T-helper 2 cell treated with Interferon-gamma antibody and Interleukin-4, amounts not matched to agents 100 ng/mL and 5 ng/mL, for 36 hours (primary cell): ENCODE data around the gene RHOT2. TPM values are rescaled to one million over a fixed set of nuclear protein-coding genes. Genes with fewer than 3 reads are reported as not detected.

Experiments used
- intact Hi-C: fragments of 100-400 bp; cut with micrococcal nuclease; formaldehyde crosslinking; loops from one replicate; pipeline ENCODE4 v1.15.1; 2023
- total RNA-seq: library from RNA; stranded (reverse); gene quantifications from 2 replicates; pipeline ENCODE4 v1.2.3, GENCODE V29; 2022

Gene RHOT2
- total RNA-seq, 1 donor from 2014 or later: 130 TPM

- intact Hi-C loops: no loop called here
Measured at GRCh38 chr16:695355-696089, 27.6 kb downstream of the RHOT2 start.

- intact Hi-C loops: no loop called here
Measured at GRCh38 chr16:698911-699671, 31.2 kb downstream of the RHOT2 start.

DNA sequence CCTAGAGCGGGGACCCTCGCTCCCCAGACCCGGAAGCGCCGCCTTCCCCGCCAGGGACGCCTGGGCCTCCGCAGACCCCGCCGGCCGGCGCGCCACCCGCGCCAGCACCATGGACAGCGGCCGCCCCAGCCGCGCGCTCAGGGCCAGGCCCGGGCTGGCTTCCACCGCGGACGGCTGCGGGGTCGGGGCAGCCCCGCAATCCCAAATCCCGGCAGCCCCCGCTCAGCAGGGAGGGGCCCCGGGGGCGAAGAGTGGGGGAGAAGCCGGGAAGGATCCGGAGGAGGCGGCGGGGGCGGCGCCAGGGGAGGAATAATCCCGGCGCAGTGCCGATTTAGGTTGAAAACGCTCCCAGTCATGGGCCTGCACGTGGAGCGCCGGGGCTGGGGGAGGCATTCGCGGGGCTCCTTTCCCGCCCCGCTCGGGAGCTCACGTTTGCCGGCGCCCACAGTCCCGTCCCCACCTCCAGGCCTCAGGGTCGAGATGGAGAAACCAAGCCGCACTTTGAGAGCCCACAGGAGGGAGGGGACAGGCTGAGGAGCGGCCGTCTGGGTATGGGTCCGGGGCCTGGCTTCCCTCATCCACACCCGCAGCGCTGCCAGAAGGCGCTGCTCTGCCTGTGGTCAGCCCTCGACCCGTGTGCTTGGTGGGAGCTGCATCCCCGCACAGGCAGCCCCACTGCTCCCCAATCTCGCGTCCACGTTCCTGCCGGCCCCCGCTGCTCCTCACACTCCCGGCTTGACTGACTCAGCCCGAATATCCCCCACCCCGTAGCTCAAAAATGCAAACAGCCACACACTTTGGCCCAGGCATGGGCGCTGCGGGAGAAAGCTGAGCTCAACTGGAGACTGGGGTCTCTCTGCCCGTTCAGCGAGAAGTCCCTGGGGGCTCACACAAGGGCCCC, 33.0 kb downstream of the RHOT2 start:
- intact Hi-C loops: no loop called here

DNA sequence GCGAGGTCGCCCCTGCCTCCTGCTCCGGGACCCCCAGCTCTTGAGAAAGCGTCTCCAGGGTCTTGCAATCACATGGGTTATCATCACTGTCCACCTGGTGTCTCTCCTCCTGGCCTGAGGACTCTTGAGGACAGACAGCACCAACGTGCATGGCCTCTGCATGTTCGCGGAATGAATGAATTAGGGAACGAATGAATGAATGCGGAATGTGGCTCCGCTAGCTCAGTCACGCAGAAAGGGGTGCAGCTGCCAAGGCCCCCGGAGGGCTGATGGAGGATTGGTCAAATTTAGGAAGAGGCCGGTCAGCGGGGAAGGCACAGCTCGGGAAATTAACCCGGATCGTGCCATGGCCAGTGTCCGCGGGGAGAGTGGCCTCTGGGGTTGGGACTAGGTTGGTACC, 34.4 kb downstream of the RHOT2 start:
- intact Hi-C loops: no loop called here

- intact Hi-C loops: no loop called here
Measured at GRCh38 chr16:703406-703805, 35.5 kb downstream of the RHOT2 start.

DNA sequence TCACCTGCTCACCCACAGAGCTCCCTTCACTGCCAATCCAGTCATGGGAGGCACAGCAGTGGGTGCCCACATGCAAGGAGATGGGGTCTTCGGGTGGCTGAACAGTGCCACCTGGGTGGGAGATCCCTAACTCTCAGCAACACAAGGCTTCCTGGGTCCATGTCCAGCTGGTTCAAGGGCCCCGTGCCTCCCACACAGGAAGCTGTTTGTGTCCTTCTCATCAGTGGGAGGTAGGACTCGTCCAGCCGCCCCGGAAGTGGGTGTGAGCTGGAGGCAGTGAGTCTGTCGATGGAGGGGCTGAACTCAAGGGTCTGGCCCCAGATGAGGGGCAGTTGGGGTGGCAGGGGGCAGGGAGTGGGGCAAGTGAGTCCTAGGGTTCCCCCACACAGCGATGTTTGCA, 36.1 kb downstream of the RHOT2 start:
- intact Hi-C loops: no loop called here

- intact Hi-C loops: no loop called here
Measured at GRCh38 chr16:704552-705380, 36.8 kb downstream of the RHOT2 start.

GRCh38 chr16:705431-706188, 37.7 kb downstream of the RHOT2 start, which contains the start of gene FBXL16:
Gene FBXL16, minus strand, starts transcription at chr16:705801. Its CDS starts 8,396 bp downstream, at chr16:697405.
- intact Hi-C loops: no loop called here

GRCh38 chr16:706189-707061, 38.5 kb downstream of the RHOT2 start:
- intact Hi-C loops: no loop called here

DNA sequence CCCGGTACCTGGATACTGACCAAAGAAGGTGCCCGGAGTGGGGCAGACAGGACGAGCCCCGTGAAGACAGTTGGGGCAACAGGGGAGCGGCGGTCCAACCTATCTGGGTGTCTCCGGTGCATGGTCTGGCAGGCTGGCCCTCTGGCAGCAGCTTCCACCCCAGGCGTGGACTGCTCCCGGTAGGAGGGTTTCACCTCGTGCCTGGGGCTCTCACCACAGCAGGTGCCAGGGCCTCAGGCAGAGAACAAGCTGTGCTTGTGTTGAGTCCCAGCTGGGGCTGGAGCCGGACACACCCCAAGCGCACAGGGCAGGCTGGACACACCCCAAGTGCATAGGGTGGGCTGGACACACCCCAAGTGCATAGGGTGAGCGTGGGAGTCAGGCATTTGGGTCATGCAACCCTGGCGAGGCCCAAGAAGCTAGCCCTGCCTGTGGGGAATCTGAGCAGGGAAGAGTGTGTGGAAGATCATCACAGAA, 39.2 kb downstream of the RHOT2 start:
- intact Hi-C loops: no loop called here

- intact Hi-C loops: no loop called here
Measured at GRCh38 chr16:708019-708418, 40.1 kb downstream of the RHOT2 start.

- intact Hi-C loops: no loop called here
Measured at GRCh38 chr16:708959-709358, 41.0 kb downstream of the RHOT2 start.

GRCh38 chr16:709566-710499, 41.9 kb downstream of the RHOT2 start:
- intact Hi-C loops: no loop called here

DNA sequence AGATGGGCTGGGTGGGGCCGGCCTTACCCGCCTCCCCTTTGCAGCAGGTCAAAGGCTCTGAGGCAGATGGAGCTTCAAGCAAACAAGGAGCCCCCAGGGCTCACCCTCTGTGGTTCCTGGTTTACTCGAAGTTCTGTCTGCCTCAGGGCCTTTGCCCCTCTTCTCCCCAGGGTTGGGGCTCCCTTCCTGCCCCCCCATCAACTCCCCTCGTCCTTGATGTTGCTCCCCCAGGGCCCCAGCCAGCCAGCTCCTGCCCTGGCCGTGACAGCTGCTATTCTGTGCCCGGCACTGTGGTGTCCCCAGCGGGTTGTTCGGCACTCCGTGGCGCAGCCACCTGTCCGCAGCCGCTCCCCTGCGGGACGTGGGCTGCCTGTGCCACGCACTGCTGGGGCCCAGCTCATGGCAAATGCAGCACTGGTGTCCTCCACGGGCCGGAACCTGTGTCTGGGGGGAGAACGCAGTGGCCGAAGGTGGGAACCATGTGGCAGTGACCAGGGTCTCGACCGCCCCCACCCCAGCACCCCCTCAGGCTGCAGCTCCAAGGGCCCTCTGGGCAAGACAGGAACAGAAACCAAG, 42.7 kb downstream of the RHOT2 start:
- intact Hi-C loops: loop anchor here (1.0 kb wide), 1 partner anchor 75 kb away; no protein-coding TSS in a partner anchor

- intact Hi-C loops: loop anchor here (1.0 kb wide), 1 partner anchor 74 kb away; no protein-coding TSS in a partner anchor
Measured at GRCh38 chr16:711084-711483, 43.2 kb downstream of the RHOT2 start.

DNA sequence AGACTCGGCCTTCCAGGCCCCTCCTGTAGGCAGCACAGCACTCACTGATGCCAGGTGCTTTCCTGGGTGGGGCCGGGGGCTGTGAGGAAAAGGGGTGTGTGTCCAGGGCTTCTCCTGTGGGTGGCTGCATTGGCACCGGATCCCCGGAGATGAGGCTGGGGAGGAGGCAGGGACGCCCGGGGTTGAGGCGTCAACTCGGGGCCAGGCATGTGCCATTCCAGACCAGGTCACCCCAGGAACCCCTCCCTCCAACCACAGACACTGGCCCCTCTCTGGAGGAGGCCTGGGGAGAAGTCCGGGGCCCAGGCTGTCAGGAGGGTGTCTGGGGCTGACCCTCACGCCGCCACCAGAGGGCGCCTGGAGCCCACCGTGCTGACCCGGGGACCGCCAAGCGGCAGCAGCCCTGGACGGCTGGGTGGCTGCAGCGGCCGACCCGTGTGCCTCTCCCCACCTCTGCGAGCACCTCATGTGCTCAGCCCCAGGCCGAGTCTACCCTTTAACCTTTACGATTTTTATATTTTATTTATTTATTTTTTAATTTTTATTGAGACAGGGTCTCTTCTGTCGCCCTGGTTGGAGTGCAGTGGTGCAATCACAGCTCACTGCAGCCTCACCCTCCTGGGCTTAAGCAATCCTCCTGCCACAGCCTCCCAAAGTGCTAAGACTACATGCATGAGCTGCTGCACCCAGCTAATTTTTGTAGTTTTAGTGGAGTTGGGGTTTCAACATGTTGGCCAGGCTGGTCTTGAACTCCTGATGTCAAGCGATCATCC, 43.8 kb downstream of the RHOT2 start:
- intact Hi-C loops: loop anchor here (1.0 kb wide), 1 partner anchor 74 kb away; no protein-coding TSS in a partner anchor
